Kidney epithelial cell (primary cell): ENCODE measurements around the gene ZFHX3. TPM values are rescaled to one million over a fixed set of nuclear protein-coding genes. Genes with fewer than 3 reads are reported as not detected.

Experiments used
- DNase-seq: peaks from one replicate; pipeline ENCODE4 v3.0.0-alpha.2; 2010; ENCODE audit warnings: low read depth
- H3K27me3 ChIP-seq: 2 replicates; pipeline ENCODE4 v1.6.0; 2011; ENCODE audit warnings: low read length; ENCODE audit not compliant: control insufficient read depth, insufficient read depth
- H3K36me3 ChIP-seq: 2 replicates; pipeline ENCODE4 v1.5.1; 2011; ENCODE audit warnings: low read length; ENCODE audit not compliant: control insufficient read depth, insufficient read depth
- H3K4me3 ChIP-seq: 2 replicates; pipeline ENCODE4 v1.5.1; 2011; ENCODE audit warnings: low read depth, mild to moderate bottlenecking, control low read depth, low read length
- total RNA-seq: library from RNA; depleted of rRNA; stranded (reverse); fragments of >200 nt; gene quantifications from 2 replicates; pipeline ENCODE4 v1.2.3, GENCODE V29; 2015
- TF ChIP-seq, protein P1 (sequence below): IDR thresholded peaks from 2 replicates; pipeline ENCODE4 v1.5.1; 2011; ENCODE audit warnings: mild to moderate bottlenecking, moderate library complexity, low read length, control low read depth, inconsistent platforms; ENCODE audit not compliant: insufficient read depth, poor library complexity, severe bottlenecking

Gene ZFHX3
- total RNA-seq, 1 donor from 2014 or later = 19.9 TPM

DNA sequence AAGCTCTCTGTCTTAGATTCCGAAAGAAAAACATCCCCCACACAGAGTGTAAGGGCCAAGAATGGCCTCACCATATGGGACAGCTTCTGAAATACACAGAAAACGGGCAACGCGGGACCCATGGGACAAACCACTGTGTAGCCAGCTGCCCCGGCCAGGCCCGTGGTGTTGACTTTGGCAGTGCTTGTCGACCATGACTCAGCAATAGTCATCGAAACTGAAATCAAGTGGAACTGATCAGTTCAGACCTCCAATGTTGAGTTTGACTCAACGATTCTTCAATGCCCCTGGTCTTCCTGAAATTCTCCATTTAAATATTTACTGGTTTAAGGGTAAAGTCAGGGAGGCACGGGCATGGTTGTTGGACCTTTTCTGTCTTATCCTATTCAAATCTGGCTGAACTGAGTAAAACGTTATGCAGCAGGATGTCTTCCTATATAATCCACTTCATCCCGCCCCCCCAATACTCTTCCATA is 27.5 kb downstream of the ZFHX3 start:
- H3K4me3 ChIP-seq = no peak overlapping the region
- H3K36me3 ChIP-seq = no peaks in the 10 kb centered on the region
- peak; percentile 95 for DNase-seq
- TF ChIP-seq, protein P1, sequence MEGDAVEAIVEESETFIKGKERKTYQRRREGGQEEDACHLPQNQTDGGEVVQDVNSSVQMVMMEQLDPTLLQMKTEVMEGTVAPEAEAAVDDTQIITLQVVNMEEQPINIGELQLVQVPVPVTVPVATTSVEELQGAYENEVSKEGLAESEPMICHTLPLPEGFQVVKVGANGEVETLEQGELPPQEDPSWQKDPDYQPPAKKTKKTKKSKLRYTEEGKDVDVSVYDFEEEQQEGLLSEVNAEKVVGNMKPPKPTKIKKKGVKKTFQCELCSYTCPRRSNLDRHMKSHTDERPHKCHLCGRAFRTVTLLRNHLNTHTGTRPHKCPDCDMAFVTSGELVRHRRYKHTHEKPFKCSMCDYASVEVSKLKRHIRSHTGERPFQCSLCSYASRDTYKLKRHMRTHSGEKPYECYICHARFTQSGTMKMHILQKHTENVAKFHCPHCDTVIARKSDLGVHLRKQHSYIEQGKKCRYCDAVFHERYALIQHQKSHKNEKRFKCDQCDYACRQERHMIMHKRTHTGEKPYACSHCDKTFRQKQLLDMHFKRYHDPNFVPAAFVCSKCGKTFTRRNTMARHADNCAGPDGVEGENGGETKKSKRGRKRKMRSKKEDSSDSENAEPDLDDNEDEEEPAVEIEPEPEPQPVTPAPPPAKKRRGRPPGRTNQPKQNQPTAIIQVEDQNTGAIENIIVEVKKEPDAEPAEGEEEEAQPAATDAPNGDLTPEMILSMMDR = no peak
- H3K27me3 ChIP-seq = no peaks in the 10 kb centered on the region

DNA sequence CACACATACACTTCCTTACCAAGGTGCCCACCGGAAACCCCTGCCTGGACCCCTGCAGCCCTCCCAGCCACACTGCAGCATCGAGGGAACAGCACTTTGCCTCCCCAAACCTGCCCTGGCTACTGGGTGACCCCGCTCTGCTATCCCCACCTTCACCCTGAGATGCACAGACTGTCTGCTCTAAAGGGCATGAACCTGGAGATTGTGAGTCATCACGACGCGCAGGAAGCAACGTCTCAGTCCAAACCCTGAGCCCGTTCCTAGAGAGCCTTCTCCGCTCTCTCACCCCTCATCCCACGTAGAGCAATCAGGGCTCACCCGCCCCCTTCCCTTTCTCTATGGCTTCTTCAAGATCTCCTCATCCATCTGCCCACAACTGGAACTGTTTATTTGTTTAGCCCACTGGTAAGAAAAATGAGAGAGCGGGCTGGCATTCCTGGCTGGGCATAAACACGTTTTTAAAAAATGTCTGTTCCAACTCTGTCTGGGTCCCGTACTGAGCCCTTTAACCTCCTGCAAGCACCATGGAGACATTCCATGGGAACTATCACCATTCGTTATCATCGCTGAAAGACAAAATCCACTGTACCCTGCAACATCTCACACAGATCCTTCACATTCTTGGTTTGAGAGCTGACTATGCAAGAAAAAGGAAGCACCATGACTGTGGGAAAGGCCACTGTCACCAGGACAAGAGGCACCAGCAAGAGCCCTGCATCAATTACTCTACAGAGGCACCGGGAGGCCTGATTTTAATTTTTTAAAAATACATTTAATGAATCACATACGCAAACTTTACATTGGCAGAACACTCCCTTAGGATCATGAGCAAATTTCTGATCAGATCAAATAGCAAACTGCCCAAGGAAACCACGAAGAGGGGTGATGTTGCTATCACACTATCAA is 28.2 kb downstream of the ZFHX3 start:
- TF ChIP-seq, protein P1 = no peak
- Histone ChIP-seq H3K4me3 (no peak overlapping the region), H3K36me3 (no peaks in the 10 kb centered on the region), H3K27me3 (no peaks in the 10 kb centered on the region)
- peak; percentile 43 for DNase-seq

DNA sequence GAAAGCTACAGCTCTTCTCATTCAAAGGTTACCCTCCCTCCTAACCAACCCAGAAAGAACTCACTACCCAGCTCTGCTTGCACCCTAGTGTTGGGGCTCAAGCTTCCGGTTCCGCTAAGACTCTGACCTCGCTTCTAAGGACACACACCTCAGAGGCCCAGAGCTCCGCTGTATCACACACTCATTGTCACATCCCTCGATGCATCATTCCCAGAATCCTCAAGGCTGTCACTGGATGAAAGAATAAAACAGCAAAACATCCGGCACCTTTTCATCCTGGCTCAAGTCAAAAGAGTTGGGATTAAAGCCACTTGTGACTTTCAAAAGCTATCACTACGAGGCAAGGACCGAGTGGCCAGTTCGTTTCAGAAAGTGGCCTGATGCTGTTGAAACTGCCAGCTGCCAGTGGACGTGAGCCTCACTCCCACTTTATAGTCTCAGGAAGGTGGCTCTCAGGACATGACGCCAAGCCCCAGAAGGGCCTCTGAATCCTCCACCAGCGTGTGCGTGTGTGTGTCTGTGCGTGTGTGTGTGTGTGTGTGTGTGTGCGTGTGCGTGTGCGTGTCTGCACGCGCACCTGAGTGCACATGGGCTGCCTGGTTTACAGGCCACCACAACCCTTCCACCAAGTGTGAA is 29.0 kb downstream of the ZFHX3 start:
- H3K4me3 ChIP-seq = no peak overlapping the region
- no peaks in the 10 kb centered on the region for H3K27me3 ChIP-seq
- TF ChIP-seq, protein P1 = no peak
- H3K36me3 ChIP-seq = no peaks in the 10 kb centered on the region
- DNase-seq = no peak

DNA sequence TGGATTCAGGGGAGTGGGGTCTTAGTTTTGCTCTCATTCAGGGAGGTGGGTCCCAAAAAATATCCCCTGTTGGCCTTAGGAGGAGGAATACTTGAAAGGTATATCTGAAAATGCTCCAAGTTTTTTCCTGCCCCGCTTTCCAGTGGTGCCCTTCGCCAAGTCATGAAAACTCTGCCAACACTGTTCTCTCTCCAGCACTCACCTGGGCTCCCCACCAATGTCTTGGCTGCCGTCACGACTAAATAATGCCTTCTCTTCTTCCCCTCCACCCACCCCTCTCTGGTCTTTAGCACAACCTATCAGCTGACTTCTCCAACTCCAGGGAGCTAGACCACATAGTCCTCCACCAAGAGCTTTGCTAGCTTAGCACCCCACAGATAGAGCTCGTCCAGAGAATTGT is 30.6 kb downstream of the ZFHX3 start:
- Histone ChIP-seq H3K36me3 (no peaks in the 10 kb centered on the region), H3K27me3 (no peaks in the 10 kb centered on the region), H3K4me3 (no peak overlapping the region)
- TF ChIP-seq, protein P1 = no peak
- DNase-seq = no peak

DNA sequence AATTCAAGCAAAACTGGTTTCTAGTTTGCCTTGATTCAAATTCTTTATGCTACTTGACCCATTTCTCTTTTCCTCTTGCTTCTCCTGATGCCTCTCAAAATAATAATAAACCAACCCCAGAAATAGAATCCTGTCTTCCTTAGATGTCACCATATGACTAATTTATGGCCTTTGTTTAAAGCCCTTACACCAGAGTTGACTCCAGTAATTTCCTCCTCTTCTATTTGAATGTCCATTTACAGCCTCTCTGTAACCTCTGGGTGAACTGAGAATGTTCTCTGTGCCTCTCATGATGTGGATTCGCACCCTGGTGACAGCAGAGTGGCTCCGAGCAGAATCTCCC is 31.5 kb downstream of the ZFHX3 start:
- H3K36me3 ChIP-seq = no peaks in the 10 kb centered on the region
- no peak for DNase-seq
- TF ChIP-seq, protein P1 = no peak
- no peaks in the 10 kb centered on the region for H3K27me3 ChIP-seq
- no peak overlapping the region for H3K4me3 ChIP-seq
